Neural progenitor cell (in vitro differentiated cells): ENCODE results near the gene SLCO2B1.

ENCODE experiments used
- EZH2 ChIP-seq: fragments of 200-600 bp; sonication (generic); IDR thresholded peaks from 2 replicates; pipeline ENCODE4 v1.6.1; 2017; ENCODE audit warnings: antibody characterized with exemption, mild to moderate bottlenecking, moderate library complexity
- TF ChIP-seq, protein P1 (sequence below): fragments of 200-600 bp; sonication (generic); IDR thresholded peaks from 2 replicates; pipeline ENCODE4 v1.5.1; 2017; ENCODE audit warnings: antibody characterized with exemption, mild to moderate bottlenecking

DNA sequence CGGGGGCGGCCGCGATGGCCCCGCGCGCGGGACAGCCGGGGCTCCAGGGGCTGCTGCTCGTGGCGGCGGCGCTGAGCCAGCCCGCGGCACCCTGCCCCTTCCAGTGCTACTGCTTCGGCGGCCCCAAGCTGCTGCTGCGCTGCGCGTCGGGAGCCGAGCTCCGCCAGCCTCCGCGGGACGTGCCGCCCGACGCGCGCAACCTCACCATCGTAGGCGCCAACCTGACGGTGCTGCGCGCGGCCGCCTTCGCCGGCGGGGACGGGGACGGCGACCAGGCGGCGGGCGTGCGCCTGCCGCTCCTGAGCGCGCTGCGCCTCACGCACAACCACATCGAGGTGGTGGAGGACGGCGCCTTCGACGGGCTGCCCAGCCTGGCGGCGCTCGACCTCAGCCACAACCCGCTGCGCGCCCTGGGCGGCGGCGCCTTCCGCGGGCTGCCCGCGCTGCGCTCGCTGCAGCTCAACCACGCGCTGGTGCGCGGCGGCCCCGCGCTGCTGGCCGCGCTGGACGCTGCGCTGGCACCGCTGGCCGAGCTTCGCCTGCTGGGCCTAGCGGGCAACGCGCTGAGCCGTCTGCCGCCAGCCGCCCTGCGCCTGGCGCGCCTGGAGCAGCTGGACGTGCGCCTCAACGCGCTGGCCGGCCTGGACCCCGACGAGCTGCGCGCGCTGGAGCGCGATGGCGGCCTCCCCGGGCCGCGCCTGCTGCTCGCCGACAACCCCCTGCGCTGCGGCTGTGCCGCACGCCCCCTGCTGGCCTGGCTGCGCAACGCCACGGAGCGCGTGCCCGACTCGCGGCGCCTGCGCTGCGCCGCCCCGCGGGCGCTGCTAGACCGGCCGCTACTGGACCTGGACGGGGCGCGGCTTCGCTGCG, 90.4 kb downstream of the SLCO2B1 start:
- TF ChIP-seq, protein P1, sequence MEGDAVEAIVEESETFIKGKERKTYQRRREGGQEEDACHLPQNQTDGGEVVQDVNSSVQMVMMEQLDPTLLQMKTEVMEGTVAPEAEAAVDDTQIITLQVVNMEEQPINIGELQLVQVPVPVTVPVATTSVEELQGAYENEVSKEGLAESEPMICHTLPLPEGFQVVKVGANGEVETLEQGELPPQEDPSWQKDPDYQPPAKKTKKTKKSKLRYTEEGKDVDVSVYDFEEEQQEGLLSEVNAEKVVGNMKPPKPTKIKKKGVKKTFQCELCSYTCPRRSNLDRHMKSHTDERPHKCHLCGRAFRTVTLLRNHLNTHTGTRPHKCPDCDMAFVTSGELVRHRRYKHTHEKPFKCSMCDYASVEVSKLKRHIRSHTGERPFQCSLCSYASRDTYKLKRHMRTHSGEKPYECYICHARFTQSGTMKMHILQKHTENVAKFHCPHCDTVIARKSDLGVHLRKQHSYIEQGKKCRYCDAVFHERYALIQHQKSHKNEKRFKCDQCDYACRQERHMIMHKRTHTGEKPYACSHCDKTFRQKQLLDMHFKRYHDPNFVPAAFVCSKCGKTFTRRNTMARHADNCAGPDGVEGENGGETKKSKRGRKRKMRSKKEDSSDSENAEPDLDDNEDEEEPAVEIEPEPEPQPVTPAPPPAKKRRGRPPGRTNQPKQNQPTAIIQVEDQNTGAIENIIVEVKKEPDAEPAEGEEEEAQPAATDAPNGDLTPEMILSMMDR: peak; percentile 79
- peak; percentile 36 for TF ChIP-seq EZH2
